ENCODE measurements around the gene SLC8A2.

Gene SLC8A2

GRCh38 chr19:47493378-47494210, 21.9 kb upstream of the SLC8A2 start:
- Histone ChIP-seq H3K36me3 (ENCODE audit: control insufficient read depth, insufficient read depth, low read length) (peaks cover 56% of the 10 kb centered on the region), H3K4me1 (ENCODE audit: control insufficient read depth, insufficient read depth, low read length, poor library complexity, severe bottlenecking) (no peaks in the 10 kb centered on the region), H3K9me3 (ENCODE audit: control insufficient read depth, low read length) (no peaks in the 10 kb centered on the region), H3K4me3 (ENCODE audit: extremely low read depth, insufficient read depth, low read length, poor library complexity, severe bottlenecking) (no peak overlapping the region), H3K27ac (ENCODE audit: low read depth, low read length, severe bottlenecking) (no peak overlapping the region)
- WGBS, 2 experiments (ENCODE audit: insufficient coverage in 2 of 2), result 93 to 96% methylated on average over 14 to 18 of the region's 18 CpGs

- no peak overlapping the region for H3K27ac ChIP-seq (ENCODE audit: low read depth, low read length, severe bottlenecking)
- 84 to 89% methylated on average over 13 to 18 of the region's 23 CpGs for WGBS, 2 experiments (ENCODE audit: insufficient coverage in 2 of 2)
- peaks cover 52% of the 10 kb centered on the region for H3K36me3 ChIP-seq (ENCODE audit: control insufficient read depth, insufficient read depth, low read length)
- no peaks in the 10 kb centered on the region for H3K4me1 ChIP-seq (ENCODE audit: control insufficient read depth, insufficient read depth, low read length, poor library complexity, severe bottlenecking)
- H3K4me3 ChIP-seq (ENCODE audit: extremely low read depth, insufficient read depth, low read length, poor library complexity, severe bottlenecking), result no peak overlapping the region
- H3K9me3 ChIP-seq (ENCODE audit: control insufficient read depth, low read length), result no peaks in the 10 kb centered on the region
These were observed 21.1 kb upstream of the SLC8A2 start for GRCh38 chr19:47492571-47493377.

GRCh38 chr19:47492137-47492533, 20.4 kb upstream of the SLC8A2 start:
- no peaks in the 10 kb centered on the region for H3K4me1 ChIP-seq (ENCODE audit: control insufficient read depth, insufficient read depth, low read length, poor library complexity, severe bottlenecking)
- WGBS, 2 experiments (ENCODE audit: insufficient coverage in 2 of 2), result 85 to 98% methylated on average over 11 to 13 of the region's 14 CpGs
- H3K4me3 ChIP-seq (ENCODE audit: extremely low read depth, insufficient read depth, low read length, poor library complexity, severe bottlenecking), result no peak overlapping the region
- peaks cover 53% of the 10 kb centered on the region for H3K36me3 ChIP-seq (ENCODE audit: control insufficient read depth, insufficient read depth, low read length)
- H3K9me3 ChIP-seq (ENCODE audit: control insufficient read depth, low read length), result no peaks in the 10 kb centered on the region
- H3K27ac ChIP-seq (ENCODE audit: low read depth, low read length, severe bottlenecking), result no peak overlapping the region

GRCh38 chr19:47491358-47492136, 19.9 kb upstream of the SLC8A2 start:
- WGBS, 2 experiments (ENCODE audit: insufficient coverage in 2 of 2), result 96 to 97% methylated on average over 18 to 20 of the region's 22 CpGs
- H3K4me3 ChIP-seq (ENCODE audit: extremely low read depth, insufficient read depth, low read length, poor library complexity, severe bottlenecking), result no peak overlapping the region
- no peak overlapping the region for H3K27ac ChIP-seq (ENCODE audit: low read depth, low read length, severe bottlenecking)
- peaks cover 52% of the 10 kb centered on the region for H3K36me3 ChIP-seq (ENCODE audit: control insufficient read depth, insufficient read depth, low read length)
- H3K4me1 ChIP-seq (ENCODE audit: control insufficient read depth, insufficient read depth, low read length, poor library complexity, severe bottlenecking), result no peaks in the 10 kb centered on the region
- H3K9me3 ChIP-seq (ENCODE audit: control insufficient read depth, low read length), result no peaks in the 10 kb centered on the region

- no peak overlapping the region for H3K27ac ChIP-seq (ENCODE audit: low read depth, low read length, severe bottlenecking)
- H3K36me3 ChIP-seq (ENCODE audit: control insufficient read depth, insufficient read depth, low read length), result peaks cover 46% of the 10 kb centered on the region
- no peaks in the 10 kb centered on the region for H3K9me3 ChIP-seq (ENCODE audit: control insufficient read depth, low read length)
- H3K4me3 ChIP-seq (ENCODE audit: extremely low read depth, insufficient read depth, low read length, poor library complexity, severe bottlenecking), result no peak overlapping the region
- no peaks in the 10 kb centered on the region for H3K4me1 ChIP-seq (ENCODE audit: control insufficient read depth, insufficient read depth, low read length, poor library complexity, severe bottlenecking)
- 66 to 91% methylated on average over 1 to 2 of the region's 3 CpGs for WGBS, 2 experiments (ENCODE audit: insufficient coverage in 2 of 2)
These were observed 19.2 kb upstream of the SLC8A2 start for GRCh38 chr19:47490847-47491246.

GRCh38 chr19:47490031-47490430, 18.3 kb upstream of the SLC8A2 start:
- Histone ChIP-seq H3K4me1 (ENCODE audit: control insufficient read depth, insufficient read depth, low read length, poor library complexity, severe bottlenecking) (no peaks in the 10 kb centered on the region), H3K36me3 (ENCODE audit: control insufficient read depth, insufficient read depth, low read length) (peaks cover 51% of the 10 kb centered on the region), H3K4me3 (ENCODE audit: extremely low read depth, insufficient read depth, low read length, poor library complexity, severe bottlenecking) (no peak overlapping the region), H3K27ac (ENCODE audit: low read depth, low read length, severe bottlenecking) (no peak overlapping the region), H3K9me3 (ENCODE audit: control insufficient read depth, low read length) (no peaks in the 10 kb centered on the region)
- 83 to 92% methylated on average over 6 to 7 of the region's 7 CpGs for WGBS, 2 experiments (ENCODE audit: insufficient coverage in 2 of 2)

GRCh38 chr19:47489072-47489914, 17.6 kb upstream of the SLC8A2 start:
- WGBS, 2 experiments (ENCODE audit: insufficient coverage in 2 of 2), result 94 to 98% methylated on average over 10 to 11 of the region's 17 CpGs

GRCh38 chr19:47487551-47488515, 16.1 kb upstream of the SLC8A2 start:
- no peaks in the 10 kb centered on the region for H3K9me3 ChIP-seq (ENCODE audit: control insufficient read depth, low read length)
- 95% methylated on average over 12 to 19 of the region's 19 CpGs for WGBS, 2 experiments (ENCODE audit: insufficient coverage in 2 of 2)
- H3K27ac ChIP-seq (ENCODE audit: low read depth, low read length, severe bottlenecking), result no peak overlapping the region
- peaks cover 39% of the 10 kb centered on the region for H3K36me3 ChIP-seq (ENCODE audit: control insufficient read depth, insufficient read depth, low read length)
- no peak overlapping the region for H3K4me3 ChIP-seq (ENCODE audit: extremely low read depth, insufficient read depth, low read length, poor library complexity, severe bottlenecking)
- no peaks in the 10 kb centered on the region for H3K4me1 ChIP-seq (ENCODE audit: control insufficient read depth, insufficient read depth, low read length, poor library complexity, severe bottlenecking)

More at GRCh38 chr19:47489072-47489914, 17.6 kb upstream of the SLC8A2 start:
- H3K27ac ChIP-seq (ENCODE audit: low read depth, low read length, severe bottlenecking), result no peak overlapping the region
- no peaks in the 10 kb centered on the region for H3K4me1 ChIP-seq (ENCODE audit: control insufficient read depth, insufficient read depth, low read length, poor library complexity, severe bottlenecking)
- no peaks in the 10 kb centered on the region for H3K9me3 ChIP-seq (ENCODE audit: control insufficient read depth, low read length)
- peaks cover 51% of the 10 kb centered on the region for H3K36me3 ChIP-seq (ENCODE audit: control insufficient read depth, insufficient read depth, low read length)
- H3K4me3 ChIP-seq (ENCODE audit: extremely low read depth, insufficient read depth, low read length, poor library complexity, severe bottlenecking), result no peak overlapping the region

- H3K4me1 ChIP-seq (ENCODE audit: control insufficient read depth, insufficient read depth, low read length, poor library complexity, severe bottlenecking), result no peaks in the 10 kb centered on the region
- H3K4me3 ChIP-seq (ENCODE audit: extremely low read depth, insufficient read depth, low read length, poor library complexity, severe bottlenecking), result no peak overlapping the region
- WGBS, 2 experiments (ENCODE audit: insufficient coverage in 2 of 2), result 95 to 98% methylated on average over 6 of the region's 9 CpGs
- peaks cover 34% of the 10 kb centered on the region for H3K36me3 ChIP-seq (ENCODE audit: control insufficient read depth, insufficient read depth, low read length)
- H3K27ac ChIP-seq (ENCODE audit: low read depth, low read length, severe bottlenecking), result no peak overlapping the region
- no peaks in the 10 kb centered on the region for H3K9me3 ChIP-seq (ENCODE audit: control insufficient read depth, low read length)
These were observed 15.2 kb upstream of the SLC8A2 start for GRCh38 chr19:47486900-47487299.
